MM.1S (cell line): ENCODE results near the gene DCTN3.

ENCODE experiments used
- DNase-seq: peaks from one replicate; pipeline ENCODE4 v3.0.0-alpha.2; 2015
- H2AFZ ChIP-seq: fragments of 300-600 bp; sonication (generic); 2 replicates; pipeline ENCODE4 v1.6.0; 2016; ENCODE audit warnings: antibody characterized with exemption, low read length
- H3F3A ChIP-seq: fragments of 300-600 bp; sonication (generic); 2 replicates; pipeline ENCODE4 v1.6.1; 2016; ENCODE audit warnings: mild to moderate bottlenecking, antibody characterized with exemption, low read length, moderate library complexity, mixed read lengths; ENCODE audit not compliant: insufficient read depth
- H3K27ac ChIP-seq: fragments of 300-600 bp; sonication (generic); 2 replicates; pipeline ENCODE4 v1.5.1; 2016; ENCODE audit warnings: mild to moderate bottlenecking, low read length
- H3K27me3 ChIP-seq: fragments of 300-600 bp; sonication (generic); replicated peaks from 2 replicates; pipeline ENCODE4 v1.6.0; 2016; ENCODE audit warnings: low read length; ENCODE audit not compliant: insufficient read depth
- H3K36me3 ChIP-seq: fragments of 300-600 bp; sonication (generic); replicated peaks from 2 replicates; pipeline ENCODE4 v1.6.1; 2016; ENCODE audit warnings: mild to moderate bottlenecking, low read length, mixed read lengths; ENCODE audit not compliant: insufficient read depth
- H3K4me1 ChIP-seq: fragments of 300-600 bp; sonication (generic); 2 replicates; pipeline ENCODE4 v1.6.1; 2016; ENCODE audit warnings: low read length, mixed read lengths
- H3K4me2 ChIP-seq: fragments of 300-600 bp; sonication (generic); 2 replicates; pipeline ENCODE4 v1.6.0; 2016; ENCODE audit warnings: low read depth, low read length
- H3K4me3 ChIP-seq: fragments of 300-600 bp; sonication (generic); 2 replicates; pipeline ENCODE4 v1.5.1; 2016; ENCODE audit warnings: low read length, mixed read lengths
- H3K79me2 ChIP-seq: fragments of 300-600 bp; sonication (generic); 2 replicates; pipeline ENCODE4 v1.6.1; 2016; ENCODE audit warnings: mixed run types, low read length, mixed read lengths
- H3K9ac ChIP-seq: fragments of 300-600 bp; sonication (generic); 2 replicates; pipeline ENCODE4 v1.6.1; 2016; ENCODE audit warnings: low read length, mixed read lengths
- H3K9me2 ChIP-seq: fragments of 300-600 bp; sonication (generic); replicated peaks from 2 replicates; pipeline ENCODE4 v1.6.1; 2016; ENCODE audit warnings: mild to moderate bottlenecking, low read length, mixed read lengths; ENCODE audit not compliant: insufficient read depth
- H3K9me3 ChIP-seq: fragments of 300-600 bp; sonication (generic); replicated peaks from 2 replicates; pipeline ENCODE4 v1.6.1; 2016; ENCODE audit warnings: mild to moderate bottlenecking, low read length, mixed read lengths; ENCODE audit not compliant: insufficient read depth
- H4K20me1 ChIP-seq: fragments of 300-600 bp; sonication (generic); 2 replicates; pipeline ENCODE4 v1.6.1; 2016; ENCODE audit warnings: mild to moderate bottlenecking, low read length, moderate library complexity, mixed read lengths; ENCODE audit not compliant: insufficient read depth
- CTCF ChIP-seq: fragments of 300-600 bp; sonication (generic); IDR thresholded peaks from 2 replicates; pipeline ENCODE4 v1.5.1; 2016; ENCODE audit warnings: antibody characterized with exemption, low read length, mixed read lengths
- EZH2 ChIP-seq: fragments of 300-600 bp; sonication (generic); optimal IDR thresholded peaks from 2 replicates; pipeline ENCODE3; 2017; ENCODE audit warnings: low read depth, mild to moderate bottlenecking, antibody characterized with exemption, low read length, mixed read lengths
- EZH2phosphoT487 ChIP-seq: fragments of 300-600 bp; sonication (generic); IDR thresholded peaks from 2 replicates; pipeline ENCODE4 v1.6.1; 2018; ENCODE audit warnings: antibody characterized with exemption, low read length

Gene DCTN3

GRCh38 chr9:34588671-34589635 is 31.3 kb downstream of the DCTN3 start:
- no peak overlapping the region for H3K4me2 ChIP-seq
- no peaks in the 10 kb centered on the region for H3K36me3 ChIP-seq
- H3K4me3 ChIP-seq: no peak overlapping the region
- H4K20me1 ChIP-seq: no peaks in the 10 kb centered on the region
- no peak for DNase-seq
- no peak overlapping the region for H3K27ac ChIP-seq
- peaks cover 94% of the 10 kb centered on the region for H3K27me3 ChIP-seq
- TF ChIP-seq EZH2 (no peak), CTCF (no peak), EZH2phosphoT487 (no peak)
- no peaks in the 10 kb centered on the region for H3K79me2 ChIP-seq
- no peaks in the 10 kb centered on the region for H3K9me2 ChIP-seq
- H3K9ac ChIP-seq: no peak overlapping the region
- no peaks in the 10 kb centered on the region for H3K9me3 ChIP-seq
- no peaks in the 10 kb centered on the region for H3F3A ChIP-seq
- H2AFZ ChIP-seq: no peak overlapping the region
- H3K4me1 ChIP-seq: 0 out of 2 replicates have a peak, but pooled peaks cover 3% of the 10 kb centered on the region

- Histone ChIP-seq H3K27ac (no peak overlapping the region), H3K36me3 (no peaks in the 10 kb centered on the region), H3K27me3 (peaks cover 90% of the 10 kb centered on the region), H2AFZ (no peak overlapping the region), H3K9me2 (no peaks in the 10 kb centered on the region), H3K4me3 (no peak overlapping the region), H3K4me1 (0 out of 2 replicates have a peak, but pooled peaks cover 3% of the 10 kb centered on the region), H3K9ac (no peak overlapping the region), H3K79me2 (no peaks in the 10 kb centered on the region), H3K4me2 (no peak overlapping the region), H4K20me1 (no peaks in the 10 kb centered on the region), H3F3A (no peaks in the 10 kb centered on the region), H3K9me3 (no peaks in the 10 kb centered on the region)
- TF ChIP-seq EZH2 (no peak), EZH2phosphoT487 (no peak), CTCF (no peak)
- DNase-seq: no peak
Measured at GRCh38 chr9:34587271-34587670, 33.0 kb downstream of the DCTN3 start.

GRCh38 chr9:34585946-34586669 is 34.2 kb downstream of the DCTN3 start:
- Histone ChIP-seq H4K20me1 (no peaks in the 10 kb centered on the region), H3K27me3 (peaks cover 80% of the 10 kb centered on the region)
- TF ChIP-seq EZH2 (no peak), CTCF (no peak), EZH2phosphoT487 (no peak)

More at GRCh38 chr9:34585946-34586669, 34.2 kb downstream of the DCTN3 start:
- Histone ChIP-seq H3K4me1 (0 out of 2 replicates have a peak, but pooled peaks cover 3% of the 10 kb centered on the region), H3K4me2 (no peak overlapping the region), H3K4me3 (no peak overlapping the region), H3K9me3 (no peaks in the 10 kb centered on the region), H3K9ac (no peak overlapping the region), H3K79me2 (no peaks in the 10 kb centered on the region), H3K27ac (no peak overlapping the region), H3K36me3 (no peaks in the 10 kb centered on the region), H3K9me2 (no peaks in the 10 kb centered on the region), H3F3A (no peaks in the 10 kb centered on the region), H2AFZ (no peak overlapping the region)
- DNase-seq: no peak
